Mesangial cell (primary cell): ENCODE data around the gene FGF8. TPM values are rescaled to one million over a fixed set of nuclear protein-coding genes. Genes with fewer than 3 reads are reported as not detected.

Source experiments
- total RNA-seq: library from RNA; depleted of rRNA; stranded (reverse); fragments of >200 nt; gene quantifications from 2 replicates; pipeline ENCODE4 v1.2.3, GENCODE V29; 2015

Gene FGF8
- not detected in 2 replicates for total RNA-seq

GRCh38 chr10:101775273-101776160, at the start of gene FGF8:
Gene FGF8 (minus strand): TSS chr10:101776114. CDS start chr10:101775900, 214 bp downstream.

GRCh38 chr10:101818119-101818871, 42.4 kb upstream of the FGF8 start, which contains the start of gene OGA:
Gene OGA (minus strand): TSS chr10:101818444. CDS start chr10:101818022, 422 bp downstream.

GRCh38 chr10:101782811-101783735, 7.2 kb upstream of the FGF8 start, which contains the start of gene NPM3:
Gene NPM3 (minus strand): TSS chr10:101783446. CDS start chr10:101783390, 56 bp downstream.

Other genes with a start within 250 kb of the FGF8 start
- 18.4 and 33.8 TPM in 2 replicates for gene POLL, start 187.9 kb downstream of the FGF8 start, total RNA-seq
- 27.5 and 33.4 TPM in 2 replicates for gene DPCD, start 187.8 kb downstream of the FGF8 start, total RNA-seq
- gene FBXW4, start 80.9 kb downstream of the FGF8 start, total RNA-seq = 16.5 and 32.1 TPM in 2 replicates
- gene NPM3, start 7.3 kb upstream of the FGF8 start, total RNA-seq = 61.9 and 106 TPM in 2 replicates
- gene OGA, start 42.3 kb upstream of the FGF8 start, total RNA-seq = 37.6 and 46.1 TPM in 2 replicates
- under 0.01 and 0.51 TPM in 2 replicates for gene KCNIP2, start 67.7 kb upstream of the FGF8 start, total RNA-seq